ENCODE measurements around the gene PARD3. TPM values are rescaled to one million over a fixed set of nuclear protein-coding genes. Genes with fewer than 3 reads are reported as not detected.

The PARD3 gene
- total RNA-seq, 1 experiment from 2014 or later, result 29.7 TPM

GRCh38 chr10:34584164-34584563, 230.9 kb downstream of the PARD3 start:
- no peak for DNase-seq (ENCODE audit: low read depth)

- peak; percentile 29 for DNase-seq (ENCODE audit: low read depth)
Observed at GRCh38 chr10:34581801-34582532, 233.1 kb downstream of the PARD3 start.

GRCh38 chr10:34580643-34581042, 234.5 kb downstream of the PARD3 start:
- DNase-seq (ENCODE audit: low read depth), result peak; percentile 59

GRCh38 chr10:34580214-34580613, 234.9 kb downstream of the PARD3 start:
- DNase-seq (ENCODE audit: low read depth), result no peak

GRCh38 chr10:34578468-34578867, 236.6 kb downstream of the PARD3 start:
- DNase-seq (ENCODE audit: low read depth), result no peak

- DNase-seq (ENCODE audit: low read depth), result no peak
Observed at GRCh38 chr10:34576797-34577196, 238.3 kb downstream of the PARD3 start.

- DNase-seq (ENCODE audit: low read depth), result no peak
Observed at GRCh38 chr10:34575882-34576281, 239.2 kb downstream of the PARD3 start.

GRCh38 chr10:34574353-34574934, 240.7 kb downstream of the PARD3 start:
- DNase-seq (ENCODE audit: low read depth), result no peak

- DNase-seq (ENCODE audit: low read depth), result no peak
Observed at GRCh38 chr10:34570887-34571286, 244.2 kb downstream of the PARD3 start.

GRCh38 chr10:34567659-34568253, 247.3 kb downstream of the PARD3 start:
- DNase-seq (ENCODE audit: low read depth), result no peak

GRCh38 chr10:34565934-34566333, 249.2 kb downstream of the PARD3 start:
- DNase-seq (ENCODE audit: low read depth), result no peak

- DNase-seq (ENCODE audit: low read depth), result no peak
Observed at GRCh38 chr10:34558093-34558583, 257.0 kb downstream of the PARD3 start.

GRCh38 chr10:34557173-34557572, 257.9 kb downstream of the PARD3 start:
- DNase-seq (ENCODE audit: low read depth), result no peak

GRCh38 chr10:34555653-34556052, 259.4 kb downstream of the PARD3 start:
- DNase-seq (ENCODE audit: low read depth), result peak; percentile 11

- DNase-seq (ENCODE audit: low read depth), result no peak
Observed at GRCh38 chr10:34553747-34554146, 261.3 kb downstream of the PARD3 start.

GRCh38 chr10:34551295-34551694, 263.8 kb downstream of the PARD3 start:
- no peak for DNase-seq (ENCODE audit: low read depth)

GRCh38 chr10:34549953-34550352, 265.1 kb downstream of the PARD3 start:
- no peak for DNase-seq (ENCODE audit: low read depth)

- no peak for DNase-seq (ENCODE audit: low read depth)
Observed at GRCh38 chr10:34549001-34549400, 266.1 kb downstream of the PARD3 start.

- DNase-seq (ENCODE audit: low read depth), result no peak
Observed at GRCh38 chr10:34548466-34548865, 266.6 kb downstream of the PARD3 start.

- DNase-seq (ENCODE audit: low read depth), result no peak
Observed at GRCh38 chr10:34547695-34548094, 267.4 kb downstream of the PARD3 start.

- DNase-seq (ENCODE audit: low read depth), result no peak
Observed at GRCh38 chr10:34547291-34547690, 267.8 kb downstream of the PARD3 start.

- no peak for DNase-seq (ENCODE audit: low read depth)
Observed at GRCh38 chr10:34544400-34544799, 270.7 kb downstream of the PARD3 start.

GRCh38 chr10:34543716-34544115, 271.4 kb downstream of the PARD3 start:
- DNase-seq (ENCODE audit: low read depth), result no peak

Data from Daoy (cell line).